HG02763 (cell line): ENCODE measurements around the gene CD53.
"Not testable (repeated sequence)": the region's sequence is repeated elsewhere in the genome, so short reads cannot be mapped to it uniquely, and the experiment has no call there.

Experiments used
- ATAC-seq: cut with Tn5 transposase; IDR thresholded peaks from one replicate; pipeline ENCODE4 v1.9.1; 2021; ENCODE audit warnings: mild to moderate bottlenecking, moderate library complexity; ENCODE audit not compliant: unreplicated experiment

The CD53 gene, protein sequence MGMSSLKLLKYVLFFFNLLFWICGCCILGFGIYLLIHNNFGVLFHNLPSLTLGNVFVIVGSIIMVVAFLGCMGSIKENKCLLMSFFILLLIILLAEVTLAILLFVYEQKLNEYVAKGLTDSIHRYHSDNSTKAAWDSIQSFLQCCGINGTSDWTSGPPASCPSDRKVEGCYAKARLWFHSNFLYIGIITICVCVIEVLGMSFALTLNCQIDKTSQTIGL

DNA sequence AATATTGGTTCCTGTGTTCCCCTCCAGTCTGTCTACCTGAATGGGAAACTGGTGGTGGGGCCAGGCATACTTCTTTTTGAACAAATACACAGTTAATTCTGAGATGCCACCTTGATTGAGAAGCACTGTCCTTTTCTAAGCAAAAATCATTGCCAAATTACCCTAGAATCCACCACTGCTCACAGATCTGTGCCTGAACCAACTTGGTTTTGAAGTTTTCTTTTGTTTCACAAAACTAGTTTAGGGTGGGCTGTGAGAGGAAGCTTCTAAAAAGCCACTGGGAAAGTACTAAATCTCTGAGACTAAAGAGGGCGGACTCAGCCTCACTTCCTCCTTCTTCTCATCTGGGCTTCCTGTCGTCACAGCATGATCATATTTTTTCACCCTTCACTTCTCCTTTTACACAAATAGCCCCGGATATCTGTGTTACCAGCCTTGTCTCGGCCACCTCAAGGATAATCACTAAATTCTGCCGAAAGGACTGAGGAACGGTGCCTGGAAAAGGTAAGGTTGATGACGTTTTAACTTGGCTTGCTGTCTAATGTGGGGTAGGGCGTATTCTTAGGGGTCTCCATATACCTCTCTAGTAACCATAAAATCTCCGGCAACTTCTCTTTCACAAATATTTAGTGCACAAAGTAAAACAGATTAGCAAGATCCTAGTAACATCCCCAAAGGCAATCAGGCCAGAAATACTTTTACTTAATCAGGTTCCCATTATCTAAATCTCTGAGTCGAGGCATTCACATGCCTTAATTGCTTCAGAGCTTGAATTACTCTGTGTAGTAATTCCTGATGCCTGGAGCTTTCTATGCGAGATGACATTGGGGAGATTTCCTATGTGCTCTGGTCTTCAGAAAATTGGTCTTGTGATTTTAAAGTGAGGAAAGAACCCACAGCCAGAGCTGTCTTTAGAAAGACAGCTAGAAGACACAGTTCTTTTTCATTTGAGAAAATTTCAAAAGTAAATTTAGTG is at the start of gene CD53:
TSS of gene CD53 (plus strand) at position 404 of the 976 bp plus-strand sequence. CDS start 18,261 bp downstream, outside the sequence.
- ATAC-seq, result peak; percentile 38

DNA sequence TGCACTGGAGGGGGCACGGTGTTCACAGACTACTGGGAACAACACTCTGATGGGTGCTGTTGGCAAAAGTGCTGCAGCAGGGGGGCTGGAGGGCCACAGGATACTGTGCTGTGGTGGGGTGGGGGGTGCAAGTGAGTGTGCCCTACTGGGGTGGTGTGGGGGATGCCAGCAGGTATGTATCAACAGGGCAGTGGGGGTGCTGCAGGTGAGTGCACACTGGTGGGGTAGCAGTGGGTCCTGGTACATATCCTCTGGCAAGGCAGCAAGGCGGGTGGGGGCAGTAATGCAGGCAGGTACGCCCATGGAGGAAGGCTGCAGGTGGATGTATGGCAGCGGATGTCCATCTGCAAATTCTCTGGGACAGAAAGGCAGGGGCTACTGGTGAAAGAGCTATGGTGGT is 48.8 kb upstream of the CD53 start:
- no peak for ATAC-seq

- ATAC-seq, result no peak
These were observed 42.9 kb upstream of the CD53 start for GRCh38 chr1:110829955-110830553.

DNA sequence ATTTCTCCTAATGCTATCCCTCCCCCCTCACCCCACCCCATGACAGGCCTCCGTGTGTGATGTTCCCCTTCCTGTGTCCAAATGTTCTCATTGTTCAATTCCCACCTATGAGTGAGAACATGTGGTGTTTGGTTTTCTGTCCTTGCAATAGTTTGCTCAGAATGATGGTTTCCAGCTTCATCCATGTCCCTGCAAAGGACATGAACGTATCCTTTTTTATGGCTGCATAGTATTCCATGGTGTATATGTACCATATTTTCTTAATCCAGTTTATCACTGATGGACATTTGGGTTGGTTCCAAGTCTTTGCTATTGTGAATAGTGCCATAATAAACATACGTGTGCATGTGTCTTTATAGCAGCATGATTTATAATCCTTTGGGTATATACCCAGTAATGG is 39.2 kb upstream of the CD53 start:
- ATAC-seq, result not testable (repeated sequence)

GRCh38 chr1:110846861-110847260 is 26.1 kb upstream of the CD53 start:
- no peak for ATAC-seq

DNA sequence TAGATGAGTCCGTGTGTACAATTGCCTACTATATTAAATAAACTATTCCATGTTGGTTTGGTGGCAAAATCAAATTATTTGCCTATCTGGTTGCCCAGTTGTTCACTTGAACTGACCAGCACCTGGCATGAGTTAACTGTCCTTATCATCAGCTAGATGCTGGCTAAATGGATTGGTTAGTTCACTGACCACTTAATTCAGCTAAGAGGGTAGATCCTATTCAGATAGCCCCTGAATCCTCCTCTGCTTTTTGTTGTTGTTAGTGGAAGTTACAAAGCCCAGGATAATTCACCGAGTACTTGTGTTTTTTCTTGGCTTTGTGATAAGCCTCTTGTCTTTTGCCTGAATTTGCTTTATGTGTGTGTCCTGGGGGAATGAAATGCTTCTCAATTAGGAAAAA is 22.8 kb upstream of the CD53 start:
- no peak for ATAC-seq

DNA sequence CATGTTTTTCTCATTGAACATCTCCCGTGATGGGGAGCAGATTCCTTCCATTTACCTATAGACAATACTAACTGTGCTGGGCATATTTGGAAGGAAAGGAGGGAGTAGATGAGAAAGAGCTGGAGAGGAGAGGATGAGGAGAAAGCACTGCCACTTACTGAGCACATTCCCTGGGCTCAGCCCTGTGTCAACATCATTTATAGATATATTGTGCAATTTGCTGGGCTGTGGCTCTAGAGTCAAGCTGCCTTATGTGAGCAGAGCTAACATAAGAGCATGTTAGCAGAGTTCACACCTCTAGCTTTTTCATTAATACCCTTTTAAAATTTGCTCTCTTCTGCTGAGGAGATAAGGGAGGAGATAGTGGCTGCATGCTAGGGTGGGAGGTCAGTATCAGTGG is 22.3 kb upstream of the CD53 start:
- ATAC-seq, result no peak

DNA sequence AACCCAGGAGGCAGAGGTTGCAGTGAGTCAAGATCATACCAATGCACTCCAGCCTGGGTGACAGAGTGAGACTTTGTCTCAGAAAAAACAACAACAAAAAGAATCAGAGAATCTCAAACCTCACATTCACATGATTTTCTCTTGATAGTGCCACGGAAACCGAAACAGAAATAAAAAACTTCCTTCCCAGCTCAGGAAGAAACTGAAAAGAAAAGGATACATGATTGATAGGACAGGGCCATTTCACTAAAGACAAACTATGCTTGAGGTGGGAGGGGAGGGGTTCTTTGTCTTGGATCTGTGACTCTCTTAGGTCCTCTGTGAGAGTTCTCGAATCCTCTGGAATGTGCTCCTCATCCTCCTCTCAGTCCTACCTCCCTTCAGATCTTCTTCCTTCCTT is 19.8 kb upstream of the CD53 start:
- no peak for ATAC-seq

- ATAC-seq, result no peak
These were observed 16.5 kb upstream of the CD53 start for GRCh38 chr1:110856410-110856809.

DNA sequence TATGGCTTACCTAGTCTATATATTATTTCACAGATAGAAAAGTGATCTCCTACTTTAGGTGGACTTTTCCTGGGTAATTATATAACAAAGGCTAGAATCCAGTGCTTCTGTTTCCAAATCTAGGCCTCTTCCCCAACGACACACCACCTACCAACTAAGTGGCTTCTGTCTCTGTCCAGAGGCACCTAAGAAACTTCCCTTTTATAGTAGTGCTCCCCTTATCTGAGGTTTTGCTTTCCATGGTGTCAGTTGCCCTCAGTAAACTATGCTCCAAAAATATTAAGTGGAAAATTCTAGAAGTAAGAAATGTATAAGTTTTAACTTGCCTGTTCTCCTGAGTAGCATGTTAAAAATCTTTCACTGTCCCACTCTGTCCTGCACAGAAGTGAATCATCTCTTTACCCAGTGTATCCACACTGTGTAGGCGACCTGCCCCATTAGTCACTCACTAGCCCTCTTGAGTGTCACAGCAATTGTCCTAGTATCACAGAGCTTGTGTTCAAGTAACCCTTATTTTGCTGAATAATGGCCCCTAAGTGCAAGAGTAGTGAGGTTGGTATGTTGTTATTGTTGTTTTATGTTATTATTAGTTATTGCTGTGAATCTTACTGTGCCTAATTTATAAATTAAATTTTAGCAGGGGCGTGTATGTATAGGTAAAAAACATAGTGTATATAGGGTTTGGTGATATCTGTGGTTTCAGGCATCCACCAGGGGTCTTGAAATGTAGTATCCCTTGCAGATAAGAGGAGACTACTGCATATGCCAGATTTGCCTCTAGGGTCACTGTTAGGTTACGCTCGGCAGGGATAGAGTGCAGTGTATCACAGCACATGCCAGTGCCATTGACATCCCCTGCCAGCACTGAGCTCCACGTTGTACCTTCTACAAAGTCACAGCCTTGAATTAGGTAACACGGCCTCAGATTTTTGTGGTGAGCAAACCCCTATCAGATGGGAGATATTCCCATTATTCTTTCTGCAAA is 14.7 kb upstream of the CD53 start:
- no peak for ATAC-seq

GRCh38 chr1:110859062-110859461 is 13.9 kb upstream of the CD53 start:
- no peak for ATAC-seq

DNA sequence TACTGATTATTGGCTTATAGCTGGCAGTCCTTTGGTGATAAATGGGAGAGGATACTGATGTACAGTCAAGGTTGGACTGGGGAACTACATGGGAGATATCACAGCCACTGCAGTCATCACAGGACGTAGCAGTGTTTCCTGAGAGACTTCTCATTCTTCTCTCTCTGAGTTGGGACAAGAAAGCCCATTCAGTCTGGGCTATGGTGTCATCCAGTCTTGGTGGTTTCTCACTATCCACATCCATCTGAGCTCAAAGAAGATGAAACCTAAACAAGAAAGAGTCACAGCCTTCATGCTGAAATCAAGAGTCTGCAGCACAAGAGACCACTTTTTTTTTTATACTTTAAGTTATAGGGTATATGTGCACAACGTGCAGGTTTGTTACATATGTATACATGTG is 12.8 kb upstream of the CD53 start:
- ATAC-seq, result no peak

DNA sequence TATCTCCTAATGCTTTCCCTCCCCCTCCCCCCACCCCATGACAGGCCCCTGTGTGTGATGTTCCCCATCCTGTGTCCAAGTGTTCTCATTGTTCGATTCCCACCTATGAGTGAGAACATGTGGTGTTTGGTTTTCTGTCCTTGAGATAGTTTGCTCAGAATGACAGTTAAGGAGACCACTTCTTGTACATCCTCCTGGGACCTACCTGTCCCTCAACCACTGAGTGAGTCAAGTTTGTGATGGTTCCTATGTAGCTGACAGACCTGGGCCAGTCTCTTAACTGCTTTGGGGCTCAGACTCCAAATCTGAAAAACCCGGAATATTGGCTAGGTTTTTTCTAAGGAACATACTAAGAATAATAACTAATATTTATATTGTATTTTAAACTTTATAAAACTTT is 12.3 kb upstream of the CD53 start:
- not testable (repeated sequence) for ATAC-seq

DNA sequence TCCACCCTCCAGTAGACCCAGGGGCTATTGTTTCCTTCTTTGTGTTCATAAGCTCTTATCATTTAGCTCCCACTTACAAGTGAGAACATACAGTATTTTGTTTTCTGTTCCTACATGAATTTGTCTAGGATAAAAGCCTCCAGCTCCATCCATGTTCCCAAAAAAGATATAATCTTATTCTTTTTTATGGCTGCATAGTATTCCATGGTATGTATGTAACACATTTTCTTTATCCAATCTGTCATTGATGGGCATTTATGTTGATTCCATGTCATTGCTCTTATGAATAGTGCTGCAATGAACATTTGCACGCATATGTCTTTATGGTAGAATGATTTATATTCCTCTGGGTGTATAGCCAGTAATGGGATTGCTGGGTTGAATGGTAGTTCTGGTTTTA is 11.0 kb upstream of the CD53 start:
- not testable (repeated sequence) for ATAC-seq

GRCh38 chr1:110864287-110864686 is 8.7 kb upstream of the CD53 start:
- ATAC-seq, result no peak

GRCh38 chr1:110870721-110871388 is 2.1 kb upstream of the CD53 start:
- ATAC-seq, result no peak

- no peak for ATAC-seq
These were observed 593 bp upstream of the CD53 start for GRCh38 chr1:110872366-110872744.

GRCh38 chr1:110873856-110874255 is 908 bp downstream of the CD53 start:
- ATAC-seq, result no peak

GRCh38 chr1:110874324-110875215 is 1.6 kb downstream of the CD53 start:
- ATAC-seq, result no peak
